Stimulated activated CD4-positive, alpha-beta T cell treated with anti-CD3 and anti-CD28 coated beads, TNF-alpha, amount 100 ng/mL, for 24 hours (primary cell): ENCODE data around the gene ALX4.

Source experiments
- DNase-seq, 3 experiments: peaks; one replicate each; pipeline ENCODE4 v3.0.0-alpha.2; 2020; ENCODE audit warnings: low read depth in 3 of 3

Gene ALX4

GRCh38 chr11:44300844-44301563, 8.9 kb downstream of the ALX4 start:
- DNase-seq = no peak

GRCh38 chr11:44298862-44299261, 11.1 kb downstream of the ALX4 start:
- no peak for DNase-seq

GRCh38 chr11:44290208-44290607, 19.7 kb downstream of the ALX4 start:
- DNase-seq = no peak

- DNase-seq = no peak
These were observed 21.8 kb downstream of the ALX4 start for GRCh38 chr11:44288133-44288526.

GRCh38 chr11:44286911-44287310, 23.0 kb downstream of the ALX4 start:
- no peak for DNase-seq

- peak; percentile 41 to 56 (median 42) for DNase-seq
These were observed 23.6 kb downstream of the ALX4 start for GRCh38 chr11:44286268-44286880.

GRCh38 chr11:44285756-44286155, 24.2 kb downstream of the ALX4 start:
- DNase-seq = no peak

- no peak for DNase-seq
These were observed 27.3 kb downstream of the ALX4 start for GRCh38 chr11:44282620-44283019.

GRCh38 chr11:44281151-44281550, 28.8 kb downstream of the ALX4 start:
- DNase-seq = no peak

GRCh38 chr11:44280257-44280656, 29.7 kb downstream of the ALX4 start:
- DNase-seq = no peak

GRCh38 chr11:44279483-44279882, 30.5 kb downstream of the ALX4 start:
- DNase-seq = no peak

GRCh38 chr11:44277196-44278090, 32.5 kb downstream of the ALX4 start:
- no peak for DNase-seq

- DNase-seq = no peak
These were observed 33.9 kb downstream of the ALX4 start for GRCh38 chr11:44275961-44276550.

GRCh38 chr11:44275241-44275640, 34.7 kb downstream of the ALX4 start:
- DNase-seq = no peak

GRCh38 chr11:44274404-44274803, 35.5 kb downstream of the ALX4 start:
- no peak for DNase-seq

- DNase-seq = no peak
These were observed 38.7 kb downstream of the ALX4 start for GRCh38 chr11:44271286-44271685.

GRCh38 chr11:44270403-44271273, 39.3 kb downstream of the ALX4 start:
- DNase-seq = no peak

- DNase-seq = no peak
These were observed 40.3 kb downstream of the ALX4 start for GRCh38 chr11:44269369-44270351.

GRCh38 chr11:44268614-44269080, 41.3 kb downstream of the ALX4 start:
- DNase-seq = no peak
